ENCODE measurements around the gene RNF213.
A peak's percentile ranks its signal among the peaks of the same experiment; 100 is the strongest.
"Not testable (repeated sequence)": the region's sequence is repeated elsewhere in the genome, so short reads cannot be mapped to it uniquely, and the experiment has no call there.

Gene RNF213

GRCh38 chr17:80272366-80272765 is 11.7 kb downstream of the RNF213 start:
- H3K36me3 Mint-ChIP-seq (ENCODE audit: low read depth): peaks cover 8% of the 10 kb centered on the region
- peaks cover 4% of the 10 kb centered on the region for H3K27me3 Mint-ChIP-seq (ENCODE audit: low read depth)

DNA sequence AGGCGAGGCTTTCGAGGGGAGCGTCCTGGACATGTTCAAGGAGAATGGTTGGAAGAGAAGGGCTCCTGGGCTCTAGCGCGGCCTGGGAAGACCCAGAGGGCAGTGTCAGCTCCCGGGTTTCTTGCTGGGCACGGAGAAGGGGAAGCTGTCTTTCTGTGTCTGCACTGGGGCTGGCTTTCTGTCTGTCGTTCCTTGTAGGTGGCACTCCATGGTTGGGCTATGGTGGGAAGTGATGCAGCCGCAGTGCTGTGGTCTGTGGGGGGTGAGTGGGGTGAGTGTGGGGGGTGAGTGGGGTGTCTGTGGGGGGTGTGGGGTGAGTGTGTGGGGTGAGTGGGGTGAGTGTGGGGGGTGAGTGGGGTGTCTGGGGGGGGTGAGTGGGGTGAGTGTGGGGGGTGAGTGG is 13.7 kb downstream of the RNF213 start:
- H3K36me3 Mint-ChIP-seq (ENCODE audit: low read depth): peaks cover 8% of the 10 kb centered on the region
- H3K4me3 Mint-ChIP-seq: no peak overlapping the region
- H3K9me3 Mint-ChIP-seq: no peaks in the 10 kb centered on the region
- peaks cover 4% of the 10 kb centered on the region for H3K27me3 Mint-ChIP-seq (ENCODE audit: low read depth)
- peak overlapping the region in 1 of 3 experiments; percentile 59 for H3K27ac Mint-ChIP-seq
- peaks cover 4% of the 10 kb centered on the region for H3K4me1 Mint-ChIP-seq
- TF ChIP-seq CTCF (IDR thresholded peaks at IDR 0.05; ENCODE audit: unreplicated experiment in 3 of 3): no peak

More at GRCh38 chr17:80272366-80272765, 11.7 kb downstream of the RNF213 start:
- H3K9me3 Mint-ChIP-seq: no peaks in the 10 kb centered on the region
- peaks cover 4% of the 10 kb centered on the region for H3K4me1 Mint-ChIP-seq
- no peak overlapping the region for H3K4me3 Mint-ChIP-seq
- TF ChIP-seq CTCF (IDR thresholded peaks at IDR 0.05; ENCODE audit: unreplicated experiment in 3 of 3): no peak
- no peak overlapping the region for H3K27ac Mint-ChIP-seq

- H3K9me3 Mint-ChIP-seq: no peaks in the 10 kb centered on the region
- H3K36me3 Mint-ChIP-seq (ENCODE audit: low read depth): peaks cover 10% of the 10 kb centered on the region
- H3K27me3 Mint-ChIP-seq (ENCODE audit: low read depth): peaks cover 4% of the 10 kb centered on the region
- H3K4me3 Mint-ChIP-seq: no peak overlapping the region
- TF ChIP-seq CTCF (IDR thresholded peaks at IDR 0.05; ENCODE audit: unreplicated experiment in 3 of 3): no peak
- peaks cover 7% of the 10 kb centered on the region for H3K4me1 Mint-ChIP-seq
- H3K27ac Mint-ChIP-seq: peak overlapping the region in 1 of 3 experiments; percentile 61
Observed at GRCh38 chr17:80274871-80275449, 14.3 kb downstream of the RNF213 start.

GRCh38 chr17:80275857-80276256 is 15.2 kb downstream of the RNF213 start:
- Mint-ChIP-seq H3K4me1 (peaks cover 11% of the 10 kb centered on the region), H3K36me3 (ENCODE audit: low read depth) (peaks cover 11% of the 10 kb centered on the region)
- H3K27me3 Mint-ChIP-seq (ENCODE audit: low read depth); H3K9me3 Mint-ChIP-seq; H3K27ac Mint-ChIP-seq; H3K4me3 Mint-ChIP-seq: not testable (repeated sequence)

GRCh38 chr17:80277751-80278671 is 17.4 kb downstream of the RNF213 start:
- peaks cover 11% of the 10 kb centered on the region for H3K36me3 Mint-ChIP-seq (ENCODE audit: low read depth)
- no peaks in the 10 kb centered on the region for H3K27me3 Mint-ChIP-seq (ENCODE audit: low read depth)
- H3K9me3 Mint-ChIP-seq: no peaks in the 10 kb centered on the region
- no peak overlapping the region for H3K4me3 Mint-ChIP-seq
- no peak for TF ChIP-seq CTCF (IDR thresholded peaks at IDR 0.05; ENCODE audit: unreplicated experiment in 3 of 3)
- H3K4me1 Mint-ChIP-seq: peaks cover 11% of the 10 kb centered on the region
- no peak overlapping the region for H3K27ac Mint-ChIP-seq

DNA sequence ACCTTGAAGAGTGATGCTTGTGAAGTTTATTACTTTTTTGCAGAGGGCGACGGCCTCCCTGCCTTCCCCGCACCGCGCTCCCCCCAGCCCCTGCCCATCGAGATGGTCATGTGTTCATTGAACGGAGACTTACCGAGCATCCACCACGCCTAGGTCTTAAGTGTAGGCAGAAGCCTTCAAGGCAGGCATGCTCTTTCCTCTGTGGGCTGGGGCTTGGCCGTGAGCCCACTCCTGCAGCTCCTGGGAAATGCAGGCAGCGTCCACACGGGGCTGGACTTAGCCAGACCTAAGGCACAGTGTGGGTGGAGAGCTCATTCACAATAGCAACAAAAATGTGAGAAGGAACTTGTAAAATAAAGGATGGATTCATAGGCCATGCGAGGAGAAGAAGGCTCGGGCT is 19.2 kb downstream of the RNF213 start:
- Mint-ChIP-seq H3K36me3 (ENCODE audit: low read depth) (peaks cover 6% of the 10 kb centered on the region), H3K27ac (peak overlapping the region in 1 of 3 experiments; percentile 26), H3K9me3 (no peaks in the 10 kb centered on the region), H3K4me3 (no peak overlapping the region), H3K4me1 (peaks cover 11% of the 10 kb centered on the region), H3K27me3 (ENCODE audit: low read depth) (no peaks in the 10 kb centered on the region)
- no peak for TF ChIP-seq CTCF (IDR thresholded peaks at IDR 0.05; ENCODE audit: unreplicated experiment in 3 of 3)
